Heart left ventricle (tissue), 13 donors: Measurements from ENCODE around the gene LPIN1.

Experiments
- POLR2A ChIP-seq, 2 donors: fragments of 450-650 bp; IDR thresholded peaks; one replicate each; pipeline ENCODE4 v1.6.1; 2017; ENCODE audit warnings: antibody characterized with exemption in 2 of 2, mild to moderate bottlenecking in 2 of 2, moderate library complexity in 2 of 2
- TF ChIP-seq, protein P1 (sequence below), 12 donors: fragments of 200-600 bp; sonication (generic) in 4 of 12; IDR thresholded peaks; one replicate each; pipeline versions ENCODE4 v1.5.0 to v1.8.0; 2018 to 2022; ENCODE audit warnings: antibody characterized with exemption in 12 of 12, mild to moderate bottlenecking in 5 of 12
- donor health status: ischemic (EF 13 %, LVEDD 7.1; RV severe dilation, severe dysfunction).
- donor health status: DM: no; HTN: yes; CAD: no.
- donor health status: DM: no; HTN: no; CAD: no.
- donor health status: ischemic (EF 25% LVEDD 6.9; RV normal size, moderate dysfunction).
- donor health status: ischemic (EF 25% LVEDD 5.7; RV mildly dilated, moderate dysfunction).
- donor health status: ischemic (EF 35%, LVEDD 5.7; RV mildly dilated, moderate dysfunction).
- donor health status: nonischemic (EF 11% LVEDD 7.7; RV severe dilation, severe dysfunction).
- donor health status: DM: yes; HTN: yes; CAD: no.
- donor health status: PGD.
- donor health status: ischemic (EF 29% LVEDD 5.4; RV normal size, mild dysfunction).
- donor health status: nonischemic (EF 23%, LVEDD 6.1; RV moderate dilation, normal function).

DNA sequence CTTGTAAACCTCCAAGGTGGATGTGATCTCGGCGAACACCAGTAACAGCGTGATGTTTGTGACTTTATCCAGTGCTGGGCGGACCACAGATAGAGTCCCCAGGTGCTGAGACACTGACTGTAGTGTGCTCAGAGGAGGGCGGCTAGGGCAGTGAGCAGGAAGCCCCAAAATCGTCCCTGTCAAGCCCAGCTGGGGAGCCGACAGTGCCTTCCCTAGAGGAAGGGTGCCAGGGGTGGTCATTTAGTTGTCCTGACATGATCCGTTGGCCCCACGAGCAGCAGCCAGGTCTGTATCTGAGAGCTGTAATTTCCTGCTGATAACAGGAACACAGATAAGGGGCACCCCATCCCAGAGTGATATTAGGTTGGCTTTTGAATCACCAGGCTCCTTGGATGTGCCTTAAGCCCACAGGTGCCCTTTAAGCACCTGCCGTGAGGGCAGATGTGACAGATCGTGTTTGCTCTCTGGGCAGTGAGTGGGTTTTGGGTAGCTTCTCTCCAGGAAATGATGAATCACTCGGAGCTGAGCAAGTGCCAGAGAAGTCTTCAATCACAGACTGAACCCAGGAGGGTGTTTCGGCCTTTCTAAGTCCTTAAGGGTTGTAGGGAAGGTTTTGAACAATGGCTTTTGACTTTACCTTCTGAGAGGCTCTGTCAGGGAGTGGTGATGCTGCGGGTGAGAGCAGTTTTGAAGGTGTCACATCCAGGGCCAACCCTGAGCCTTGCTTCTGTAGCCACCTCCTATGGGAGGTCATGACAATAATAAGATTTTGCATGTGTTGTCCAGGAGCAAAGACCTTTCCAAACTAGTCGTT, 7.7 kb downstream of the LPIN1 start:
- TF ChIP-seq, protein P1, sequence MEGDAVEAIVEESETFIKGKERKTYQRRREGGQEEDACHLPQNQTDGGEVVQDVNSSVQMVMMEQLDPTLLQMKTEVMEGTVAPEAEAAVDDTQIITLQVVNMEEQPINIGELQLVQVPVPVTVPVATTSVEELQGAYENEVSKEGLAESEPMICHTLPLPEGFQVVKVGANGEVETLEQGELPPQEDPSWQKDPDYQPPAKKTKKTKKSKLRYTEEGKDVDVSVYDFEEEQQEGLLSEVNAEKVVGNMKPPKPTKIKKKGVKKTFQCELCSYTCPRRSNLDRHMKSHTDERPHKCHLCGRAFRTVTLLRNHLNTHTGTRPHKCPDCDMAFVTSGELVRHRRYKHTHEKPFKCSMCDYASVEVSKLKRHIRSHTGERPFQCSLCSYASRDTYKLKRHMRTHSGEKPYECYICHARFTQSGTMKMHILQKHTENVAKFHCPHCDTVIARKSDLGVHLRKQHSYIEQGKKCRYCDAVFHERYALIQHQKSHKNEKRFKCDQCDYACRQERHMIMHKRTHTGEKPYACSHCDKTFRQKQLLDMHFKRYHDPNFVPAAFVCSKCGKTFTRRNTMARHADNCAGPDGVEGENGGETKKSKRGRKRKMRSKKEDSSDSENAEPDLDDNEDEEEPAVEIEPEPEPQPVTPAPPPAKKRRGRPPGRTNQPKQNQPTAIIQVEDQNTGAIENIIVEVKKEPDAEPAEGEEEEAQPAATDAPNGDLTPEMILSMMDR (IDR thresholded peaks at IDR 0.05), result no peak
- no peak for TF ChIP-seq POLR2A (IDR thresholded peaks at IDR 0.05)
